GM19463 (cell line): ENCODE results near the gene ELP2.
"Not testable (repeated sequence)": the region's sequence is repeated elsewhere in the genome, so short reads cannot be mapped to it uniquely, and the experiment has no call there.

Source experiments
- ATAC-seq: cut with Tn5 transposase; IDR thresholded peaks from one replicate; pipeline ENCODE4 v1.9.1; 2021; ENCODE audit warnings: mild to moderate bottlenecking, moderate library complexity; ENCODE audit not compliant: unreplicated experiment

ELP2 gene

GRCh38 chr18:36129300-36130038, at the start of gene ELP2, which contains the start of gene SLC39A6:
ELP2 (plus strand) TSS chr18:36129899; CDS start chr18:36129934, 35 bp downstream.
SLC39A6 (minus strand) TSS chr18:36129340; CDS start chr18:36127007, 2,333 bp downstream.
- ATAC-seq = peak; percentile 89

DNA sequence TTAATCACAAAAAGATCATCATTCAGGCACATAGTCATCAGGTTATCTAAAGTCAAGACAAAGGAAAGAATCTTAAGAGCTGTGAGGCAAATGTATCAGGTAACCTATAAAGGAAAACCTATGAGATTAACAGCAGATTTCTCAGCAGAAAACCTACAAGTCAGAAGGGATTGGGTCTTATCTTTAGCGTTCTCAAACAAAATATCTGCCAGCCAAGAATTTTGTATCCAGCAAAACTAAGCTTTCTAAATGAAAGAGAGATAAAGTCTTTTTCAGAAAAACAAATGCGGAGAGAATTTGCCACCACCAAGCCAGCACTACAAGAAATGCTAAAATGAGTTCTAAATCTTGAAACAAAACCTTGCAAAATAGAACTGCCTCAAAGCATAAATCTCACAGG, 48.6 kb upstream of the ELP2 start:
- ATAC-seq = not testable (repeated sequence)

GRCh38 chr18:36083729-36084128, 46.0 kb upstream of the ELP2 start:
- no peak for ATAC-seq

- ATAC-seq = no peak
Measured at GRCh38 chr18:36085195-36085594, 44.5 kb upstream of the ELP2 start.

DNA sequence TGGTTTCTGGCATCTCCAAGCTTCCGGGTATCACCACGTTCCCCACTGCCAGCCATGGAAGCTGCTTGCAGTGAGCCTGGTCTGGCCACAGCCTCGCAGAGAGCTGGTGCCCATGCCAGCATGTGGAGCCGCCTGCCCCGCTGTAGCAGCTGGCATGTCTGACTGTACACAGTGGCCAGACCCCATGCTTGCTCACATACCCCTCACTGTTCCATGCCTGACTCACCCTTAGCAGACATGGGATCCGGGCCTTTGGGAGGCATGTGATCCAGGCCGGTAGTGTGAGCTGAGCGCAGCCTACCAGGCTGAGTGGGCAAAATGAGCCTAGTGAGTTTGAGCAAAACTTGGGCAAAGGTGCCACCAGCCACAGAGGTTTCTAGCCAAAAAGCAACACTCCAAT, 43.5 kb upstream of the ELP2 start:
- no peak for ATAC-seq

GRCh38 chr18:36088256-36088655, 41.4 kb upstream of the ELP2 start:
- ATAC-seq = no peak

DNA sequence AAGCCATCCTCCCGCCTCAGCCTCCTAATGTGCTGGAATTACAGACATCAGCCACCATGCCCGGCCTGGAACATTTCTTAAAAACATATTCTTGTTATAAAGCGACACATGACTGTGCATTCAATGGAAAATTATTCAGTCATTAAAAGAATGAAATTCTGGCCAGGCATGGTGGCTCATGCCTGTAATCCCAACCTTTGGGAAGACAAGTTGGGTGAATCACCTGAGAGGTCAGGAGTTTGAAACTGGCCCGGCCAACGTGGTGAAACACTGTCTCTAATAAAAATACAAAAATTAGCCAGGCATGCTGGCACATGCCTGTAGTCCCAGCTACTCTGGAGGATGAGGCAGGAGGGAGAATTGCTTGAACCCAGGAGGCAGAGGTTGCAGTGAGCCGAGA, 40.7 kb upstream of the ELP2 start:
- no peak for ATAC-seq

DNA sequence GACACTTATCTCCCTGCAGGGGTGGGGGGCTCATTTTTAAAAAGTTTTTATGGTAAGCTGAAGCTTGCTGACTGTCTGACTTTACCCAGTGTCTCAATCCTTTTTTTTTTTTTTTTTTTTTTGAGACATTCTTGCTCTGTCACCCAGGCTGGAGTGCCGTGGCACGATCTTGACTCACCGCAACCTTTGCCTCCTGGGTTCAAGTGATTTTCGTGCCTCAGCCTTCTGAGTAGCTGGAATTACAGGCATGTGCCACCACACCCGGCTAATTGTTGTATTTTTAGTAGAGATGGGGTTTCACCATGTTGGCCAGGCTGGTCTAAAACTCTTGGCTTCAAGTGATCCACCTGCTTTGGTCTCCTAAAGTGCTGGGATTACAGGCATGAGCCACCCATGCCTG, 37.6 kb upstream of the ELP2 start:
- ATAC-seq = not testable (repeated sequence)

DNA sequence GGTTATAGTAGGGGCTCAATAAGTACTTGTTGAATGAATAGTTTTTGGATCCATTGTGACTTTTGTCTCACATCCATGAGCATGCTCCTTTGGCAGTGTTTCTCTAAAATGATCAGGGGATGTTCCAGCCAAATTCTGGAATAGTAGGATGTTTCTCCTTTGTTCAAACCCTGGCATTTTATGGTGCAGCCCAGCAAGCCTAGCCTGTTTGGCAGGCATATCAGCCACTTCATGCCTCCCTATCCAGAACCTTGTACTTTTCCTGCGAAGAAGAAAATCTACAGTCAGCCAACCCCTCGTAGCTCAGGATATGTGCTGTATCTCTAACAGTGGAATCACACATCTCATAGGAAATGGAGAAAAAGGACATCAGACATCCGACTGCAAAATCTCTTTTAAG, 35.3 kb upstream of the ELP2 start:
- ATAC-seq = no peak

DNA sequence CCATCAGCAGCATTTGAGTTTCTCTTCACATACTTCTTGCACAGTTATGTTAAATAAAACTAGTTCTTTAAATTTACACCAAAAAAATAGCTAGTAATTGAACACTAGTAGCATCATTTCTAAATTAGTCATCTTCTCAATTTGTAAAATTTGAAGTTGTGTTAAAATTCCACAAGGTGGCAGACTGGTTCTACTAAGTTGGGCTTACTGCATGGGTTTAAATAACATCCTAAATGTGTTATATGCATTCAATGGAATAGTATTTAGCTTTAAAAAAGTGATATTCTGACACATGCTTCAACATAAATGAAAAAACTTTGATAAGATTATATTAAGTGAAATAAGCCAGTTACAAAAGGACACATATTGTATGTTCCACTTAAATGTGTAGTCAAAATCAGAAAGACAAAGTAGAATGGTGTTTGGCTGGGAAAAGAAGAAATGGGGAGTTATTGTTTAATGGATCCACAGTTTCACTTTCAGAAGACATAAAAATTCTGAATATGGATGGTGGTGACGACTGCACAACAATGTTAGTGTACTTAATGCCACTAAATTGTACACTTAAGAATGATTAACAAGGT, 33.7 kb upstream of the ELP2 start:
- no peak for ATAC-seq

DNA sequence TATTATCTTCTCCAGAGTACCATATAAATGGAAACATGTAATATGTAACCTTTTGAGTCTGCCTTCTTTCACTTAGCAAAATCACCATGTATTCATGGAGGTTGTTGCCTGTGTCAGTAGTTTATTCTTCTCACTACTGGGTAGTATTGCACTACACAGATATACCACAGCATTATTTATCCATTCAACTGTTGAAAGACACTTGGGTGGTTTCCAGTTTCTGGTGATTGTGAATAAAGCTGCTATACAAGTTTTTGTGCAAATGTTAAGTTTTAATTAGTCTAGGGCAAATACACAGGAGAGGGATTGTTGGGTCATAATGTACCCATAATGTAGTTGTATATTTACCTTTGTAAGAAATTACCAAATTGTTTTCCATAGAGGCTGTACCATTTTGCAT, 32.7 kb upstream of the ELP2 start:
- ATAC-seq = no peak

DNA sequence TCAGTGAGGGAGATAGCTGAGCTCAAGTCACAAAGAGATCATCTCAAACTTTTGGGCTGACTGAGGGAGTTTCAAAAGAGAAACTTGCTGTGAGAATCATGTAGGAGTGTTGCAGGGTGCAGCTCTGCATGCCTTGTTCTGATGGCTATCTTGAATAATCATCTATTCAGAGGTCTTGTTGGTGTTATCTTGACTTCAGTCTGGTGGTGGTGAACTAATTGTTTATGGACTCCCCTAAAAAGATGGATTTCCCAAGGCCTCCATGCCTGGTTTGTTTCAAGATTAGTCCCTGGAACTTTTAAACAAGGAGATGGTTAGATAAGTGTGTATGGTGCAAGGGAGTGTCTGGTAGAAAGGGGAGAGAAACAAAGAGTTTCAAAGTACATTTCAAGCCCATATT, 30.4 kb upstream of the ELP2 start:
- ATAC-seq = no peak

DNA sequence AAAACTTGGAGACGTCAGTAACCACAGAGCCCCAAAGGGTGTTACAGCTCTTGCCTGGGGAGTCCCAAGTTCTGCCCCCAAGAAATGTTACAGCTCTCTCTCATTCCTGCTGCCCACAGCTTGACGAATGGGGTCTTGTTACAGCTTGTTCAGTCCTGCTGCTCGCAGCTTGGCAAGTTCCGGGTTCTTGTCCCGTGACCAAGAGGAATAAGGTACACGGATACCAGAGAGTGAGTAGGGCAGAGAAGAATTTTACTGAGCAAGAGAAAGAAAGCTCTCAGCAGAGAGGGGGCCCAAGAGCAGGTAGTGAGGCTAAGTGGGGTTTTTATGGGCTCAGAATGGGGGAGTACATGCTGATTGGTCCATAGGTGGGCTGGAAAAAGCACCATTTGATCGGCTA, 27.8 kb upstream of the ELP2 start:
- no peak for ATAC-seq

GRCh38 chr18:36104749-36105148, 24.9 kb upstream of the ELP2 start:
- ATAC-seq = no peak

- ATAC-seq = no peak
Measured at GRCh38 chr18:36107477-36107876, 22.2 kb upstream of the ELP2 start.

- no peak for ATAC-seq
Measured at GRCh38 chr18:36108196-36108595, 21.5 kb upstream of the ELP2 start.

DNA sequence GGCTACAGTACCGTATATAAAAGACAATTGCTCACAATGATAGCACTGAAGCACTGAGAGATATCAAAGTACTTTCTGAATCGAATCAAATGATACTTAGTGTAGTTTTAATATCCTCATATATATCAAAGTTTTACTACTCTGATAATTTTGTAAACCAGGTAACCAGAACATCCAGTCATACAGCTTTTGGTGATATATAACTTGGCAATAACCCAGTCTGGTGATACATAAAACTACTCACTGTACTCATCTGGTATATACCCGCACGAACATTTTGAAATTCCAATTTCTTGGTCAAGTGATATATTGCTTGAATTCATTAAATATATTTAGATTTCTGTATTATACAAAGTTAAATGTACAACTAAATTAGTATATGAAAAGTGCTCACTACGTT, 21.1 kb upstream of the ELP2 start:
- no peak for ATAC-seq

- ATAC-seq = no peak
Measured at GRCh38 chr18:36109737-36110136, 20.0 kb upstream of the ELP2 start.

GRCh38 chr18:36112302-36112701, 17.4 kb upstream of the ELP2 start:
- no peak for ATAC-seq

DNA sequence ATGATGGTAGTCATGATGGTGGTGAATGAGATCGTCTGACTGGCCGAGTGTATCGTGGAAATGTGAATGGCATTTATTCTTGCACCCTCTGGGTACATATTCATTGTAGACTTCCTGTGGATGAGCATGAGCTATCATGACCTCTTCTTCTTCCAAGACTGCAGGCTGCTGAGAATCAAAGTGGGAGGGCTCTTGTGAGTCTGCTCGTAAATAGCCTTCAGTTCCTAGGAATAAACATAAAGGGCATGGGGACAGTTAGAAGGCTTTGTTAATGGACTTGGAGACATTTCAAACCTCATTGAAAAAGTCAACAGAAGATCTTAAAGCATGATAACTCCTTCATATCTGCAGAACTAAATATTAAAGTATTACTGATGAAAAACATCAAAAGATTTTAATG, 15.4 kb upstream of the ELP2 start:
- no peak for ATAC-seq

- ATAC-seq = no peak
Measured at GRCh38 chr18:36114738-36115137, 15.0 kb upstream of the ELP2 start.

DNA sequence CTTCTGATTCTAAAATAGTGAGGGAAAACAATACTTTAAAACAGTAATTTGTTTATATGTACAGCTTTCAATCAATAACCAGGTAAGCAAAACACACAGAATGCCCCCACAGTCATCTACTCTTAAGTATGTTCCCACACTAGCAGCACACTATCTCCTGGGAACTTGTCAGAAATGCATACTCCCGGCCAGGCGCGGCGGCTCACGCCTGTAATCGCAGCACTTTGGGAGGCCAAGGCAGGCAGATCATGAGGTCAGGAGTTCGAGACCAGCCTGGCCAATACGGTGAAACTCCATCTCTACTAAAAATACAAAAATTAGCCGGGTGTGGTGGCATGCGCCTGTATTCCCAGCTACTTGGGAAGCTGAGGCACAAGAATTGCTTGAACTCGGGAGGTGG, 12.9 kb upstream of the ELP2 start:
- ATAC-seq = not testable (repeated sequence)

DNA sequence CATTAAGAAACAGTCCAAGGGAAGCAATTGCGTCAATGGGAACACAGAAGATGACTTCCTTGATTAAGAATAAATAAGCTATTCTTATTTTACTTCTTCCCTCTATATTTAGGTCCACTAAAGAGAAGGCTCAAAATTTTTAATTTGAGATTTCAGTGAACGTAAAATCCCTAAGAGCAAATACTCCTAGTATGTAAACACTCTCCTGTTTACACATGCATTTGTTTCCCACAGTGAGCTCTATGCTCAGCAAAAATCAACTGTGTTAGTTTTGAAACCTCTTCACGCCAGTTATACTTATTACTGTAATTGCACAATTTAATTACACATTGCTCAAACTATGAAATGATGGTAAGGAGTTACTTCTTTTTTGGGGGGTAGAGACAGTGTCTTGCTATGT, 9.4 kb upstream of the ELP2 start:
- no peak for ATAC-seq
